Spleen (tissue), 11 donors: Measurements from ENCODE around the gene TRIM32. TPM values are rescaled to one million over a fixed set of nuclear protein-coding genes. Genes with fewer than 3 reads are reported as not detected.

Experiments used
- DNase-seq: peaks from one replicate; pipeline ENCODE4 v3.0.0-alpha.2; 2020
- H3K27ac ChIP-seq, 8 donors: fragments of 200-600 bp; sonication (generic) in 7 of 8; 1 replicate in 4 of 8; 2 replicates in 4 of 8; pipeline versions ENCODE4 v1.5.0 to v1.8.0; 2016 to 2021; ENCODE audit warnings: inconsistent platforms in 4 of 8, mild to moderate bottlenecking in 4 of 8, moderate library complexity in 1 of 8
- H3K27me3 ChIP-seq, 7 donors: fragments of 200-600 bp; sonication (generic) in 6 of 7; replicated peaks in 1 of 7; 1 replicate in 4 of 7; 2 replicates in 3 of 7; pipeline versions ENCODE4 v1.5.0 to v1.8.0; 2016 to 2021; ENCODE audit warnings: inconsistent platforms in 3 of 7, mild to moderate bottlenecking in 1 of 7
- H3K36me3 ChIP-seq, 6 donors: fragments of 200-600 bp; sonication (generic) in 5 of 6; 1 replicate in 4 of 6; 2 replicates in 2 of 6; pipeline versions ENCODE4 v1.5.0 to v1.8.0; 2016 to 2021; ENCODE audit warnings: inconsistent platforms in 2 of 6
- H3K4me1 ChIP-seq, 6 donors: fragments of 200-600 bp; sonication (generic) in 5 of 6; 1 replicate in 3 of 6; 2 replicates in 3 of 6; pipeline versions ENCODE4 v1.5.0 to v1.8.0; 2016 to 2021; ENCODE audit warnings: inconsistent platforms in 3 of 6
- H3K4me3 ChIP-seq, 8 donors: fragments of 200-600 bp; sonication (generic) in 7 of 8; 1 replicate in 4 of 8; 2 replicates in 4 of 8; pipeline versions ENCODE4 v1.5.0 to v1.8.0; 2016 to 2021; ENCODE audit warnings: inconsistent platforms in 4 of 8, mild to moderate bottlenecking in 4 of 8, moderate library complexity in 2 of 8
- H3K9me3 ChIP-seq, 8 donors: fragments of 200-600 bp; sonication (generic) in 7 of 8; 1 replicate in 4 of 8; 2 replicates in 4 of 8; pipeline versions ENCODE4 v1.5.0 to v1.8.0; 2016 to 2021; ENCODE audit warnings: inconsistent platforms in 4 of 8
- POLR2A ChIP-seq, 3 donors: fragments of 450-650 bp; IDR thresholded peaks; one replicate each; pipeline ENCODE4 v1.5.1; 2017; ENCODE audit warnings: antibody characterized with exemption in 3 of 3, mild to moderate bottlenecking in 1 of 3
- POLR2AphosphoS5 ChIP-seq, 3 donors: sonication (generic); formaldehyde crosslinking; IDR thresholded peaks; one replicate each; pipeline ENCODE4 v1.5.1; 2017; ENCODE audit warnings: antibody characterized with exemption in 3 of 3
- WGBS, 5 donors: extraction: QIAGEN DNeasy Blood & Tissue Kit in 3 of 5; methylation state at CpG; one replicate each; pipeline versions ENCODE4 v1.1.5 to v1.1.7; 2013 to 2018; 5-methylcytosine and 5-hydroxymethylcytosine counted together
- intact Hi-C: fragments of 100-400 bp; cut with DNase I; formaldehyde crosslinking; loops from one replicate; pipeline ENCODE4 v1.15.0; 2023; ENCODE audit warnings: low total_unique reads
- polyA plus RNA-seq, 3 donors: library from polyadenylated mRNA; stranded (reverse); fragments of 200-250 nt; gene quantifications; one replicate each; pipeline ENCODE4 v1.2.1, GENCODE V29; 2013
- total RNA-seq, 7 donors: library from RNA; depleted of rRNA in 3 of 7; stranded (reverse); fragments of >200 nt in 3 of 7; fragmentation: NEBNext Ultra II Directional in 4 of 7; extraction: Animal tissue kit (Norgen Biotek cat#: 25700) in 4 of 7; gene quantifications; one replicate each; pipeline versions ENCODE4 v1.1.0 to v1.2.1, GENCODE V29; 2016 to 2021
- TF ChIP-seq, protein P1 (sequence below), 11 experiments: fragments of 200-600 bp in 7 of 11; fragments of 450-650 bp in 4 of 11; sonication (generic) in 4 of 11; IDR thresholded peaks in 8 of 11; conservative IDR thresholded peaks in 3 of 11; 1 replicate in 7 of 11; 2 replicates in 4 of 11; pipeline versions ENCODE4 v1.4.0 to v1.8.0; 2016 to 2021; ENCODE audit warnings: antibody characterized with exemption in 11 of 11, inconsistent platforms in 4 of 11, mild to moderate bottlenecking in 1 of 11
- donor health status: healthy with polysubstance abuse.
- donor health status: DM: no; HTN: no; CAD: no; lungs with moderate emphysema.
- donor health status: DM: no; HTN: no; CAD: no.
- donor health status: Bipolar disorder and iron deficiency.
- donor health status: healthy.
- donor health status: DM: no; HTN: no; CAD: no.
- donor health status: DM: yes; HTN: yes; CAD: no.

TRIM32 gene
- total and polyA plus RNA-seq, 10 donors, result 3.1 to 22.1 (median 17.2) TPM

DNA sequence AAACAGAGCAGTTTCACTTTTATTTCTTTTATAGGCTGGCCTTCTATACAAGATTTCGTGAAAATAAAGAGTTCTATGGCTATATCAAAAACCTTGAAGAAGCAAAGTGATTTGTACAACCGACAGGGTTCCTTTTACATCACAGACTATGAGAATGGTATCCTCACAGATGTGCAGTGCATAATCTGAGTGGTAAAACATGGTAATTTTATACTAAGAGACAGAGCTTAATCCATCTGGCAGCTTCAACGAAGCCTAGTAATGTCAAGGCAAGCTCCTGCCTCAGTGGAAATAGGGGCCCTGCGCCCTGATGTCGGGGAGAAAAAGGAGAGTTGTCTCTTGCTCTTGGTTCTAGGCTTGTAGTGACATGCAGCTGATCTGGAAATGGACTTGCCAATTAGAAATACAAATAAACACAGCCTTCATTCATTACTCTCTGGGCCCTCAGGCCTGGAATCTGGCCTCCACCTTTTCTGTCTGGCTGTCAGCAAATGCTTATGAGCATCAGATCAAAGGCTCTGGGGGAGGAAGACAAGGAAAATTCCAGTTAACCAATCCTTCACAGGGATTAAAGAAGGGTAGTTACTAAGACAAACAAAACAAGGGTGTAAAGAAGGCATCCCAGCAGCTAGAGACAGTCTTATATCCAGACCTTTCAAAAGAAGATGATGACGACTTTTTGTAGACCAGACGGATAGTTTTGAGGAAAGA, 33.6 kb upstream of the TRIM32 start:
- Histone ChIP-seq H3K36me3 (peaks cover 0 to 6% (median 0%) of the 10 kb centered on the region in 6 donors), H3K4me1 (no peaks in the 10 kb centered on the region), H3K9me3 (no peaks in the 10 kb centered on the region), H3K27ac (no peak overlapping the region), H3K27me3 (no peaks in the 10 kb centered on the region), H3K4me3 (no peak overlapping the region)
- 77 to 88% (median 83%) methylated on average over 7 of the region's 7 CpGs for WGBS, 5 donors
- no peak for DNase-seq
- intact Hi-C loops, result no loop called here
- TF ChIP-seq POLR2AphosphoS5 (IDR thresholded peaks at IDR 0.05) (no peak), POLR2A (IDR thresholded peaks at IDR 0.05) (no peak)
- TF ChIP-seq, protein P1, sequence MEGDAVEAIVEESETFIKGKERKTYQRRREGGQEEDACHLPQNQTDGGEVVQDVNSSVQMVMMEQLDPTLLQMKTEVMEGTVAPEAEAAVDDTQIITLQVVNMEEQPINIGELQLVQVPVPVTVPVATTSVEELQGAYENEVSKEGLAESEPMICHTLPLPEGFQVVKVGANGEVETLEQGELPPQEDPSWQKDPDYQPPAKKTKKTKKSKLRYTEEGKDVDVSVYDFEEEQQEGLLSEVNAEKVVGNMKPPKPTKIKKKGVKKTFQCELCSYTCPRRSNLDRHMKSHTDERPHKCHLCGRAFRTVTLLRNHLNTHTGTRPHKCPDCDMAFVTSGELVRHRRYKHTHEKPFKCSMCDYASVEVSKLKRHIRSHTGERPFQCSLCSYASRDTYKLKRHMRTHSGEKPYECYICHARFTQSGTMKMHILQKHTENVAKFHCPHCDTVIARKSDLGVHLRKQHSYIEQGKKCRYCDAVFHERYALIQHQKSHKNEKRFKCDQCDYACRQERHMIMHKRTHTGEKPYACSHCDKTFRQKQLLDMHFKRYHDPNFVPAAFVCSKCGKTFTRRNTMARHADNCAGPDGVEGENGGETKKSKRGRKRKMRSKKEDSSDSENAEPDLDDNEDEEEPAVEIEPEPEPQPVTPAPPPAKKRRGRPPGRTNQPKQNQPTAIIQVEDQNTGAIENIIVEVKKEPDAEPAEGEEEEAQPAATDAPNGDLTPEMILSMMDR (IDR thresholded peaks at IDR 0.05 in 8 of 11, conservative IDR thresholded peaks at IDR 0.05 in 3 of 11), result no peak

DNA sequence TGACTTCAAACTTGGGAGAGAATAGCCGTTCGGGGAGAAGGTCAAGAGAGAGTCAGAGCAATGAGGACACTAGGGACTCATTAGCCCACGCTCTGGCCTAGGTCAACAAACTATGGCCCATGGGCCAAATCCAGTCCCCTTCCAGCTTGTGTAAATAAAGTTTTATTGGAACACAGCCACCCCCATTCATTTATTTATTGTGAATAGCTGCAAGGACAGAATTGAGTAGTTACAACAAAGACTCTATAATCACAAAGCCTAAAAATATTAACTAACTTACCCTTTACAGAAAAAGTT, 33.1 kb upstream of the TRIM32 start:
- Histone ChIP-seq H3K27ac (no peak overlapping the region), H3K36me3 (peaks cover 0 to 6% (median 0%) of the 10 kb centered on the region in 6 donors), H3K4me3 (no peak overlapping the region), H3K9me3 (no peaks in the 10 kb centered on the region), H3K27me3 (no peaks in the 10 kb centered on the region), H3K4me1 (no peaks in the 10 kb centered on the region)
- TF ChIP-seq POLR2AphosphoS5 (IDR thresholded peaks at IDR 0.05) (no peak), POLR2A (IDR thresholded peaks at IDR 0.05) (no peak)
- TF ChIP-seq, protein P1 (IDR thresholded peaks at IDR 0.05 in 8 of 11, conservative IDR thresholded peaks at IDR 0.05 in 3 of 11), result no peak
- intact Hi-C loops, result no loop called here
- DNase-seq, result no peak
- WGBS, 5 donors, result 74 to 98% (median 84%) methylated on average over 3 of the region's 3 CpGs

DNA sequence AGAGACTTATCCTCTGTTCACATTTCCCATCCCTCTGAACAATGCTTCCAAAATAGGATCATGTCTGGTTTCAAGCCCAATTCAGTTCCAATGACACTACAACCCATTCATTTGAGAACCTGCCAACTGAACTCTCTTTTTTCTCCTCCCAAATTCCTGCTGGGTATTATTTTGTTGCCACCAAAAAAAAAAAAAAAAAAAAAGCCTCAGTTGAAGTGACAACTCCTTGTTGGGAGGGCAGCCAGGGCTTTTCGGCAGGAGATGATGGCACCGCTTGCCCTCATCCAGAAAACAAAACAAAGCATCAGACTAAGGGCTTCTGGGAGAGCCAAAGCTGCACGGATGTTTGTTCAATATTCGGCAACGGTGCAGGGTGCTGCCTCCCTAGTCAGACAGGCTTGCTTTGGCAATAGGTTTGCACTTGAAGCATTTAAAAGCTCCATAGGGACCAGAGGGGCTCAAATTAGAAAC, 30.6 kb upstream of the TRIM32 start:
- Histone ChIP-seq H3K4me1 (no peaks in the 10 kb centered on the region), H3K4me3 (no peak overlapping the region), H3K9me3 (no peaks in the 10 kb centered on the region), H3K27ac (no peak overlapping the region), H3K27me3 (no peaks in the 10 kb centered on the region), H3K36me3 (peaks cover 0 to under 1% (median 0%) of the 10 kb centered on the region in 6 donors)
- TF ChIP-seq, protein P1 (IDR thresholded peaks at IDR 0.05 in 8 of 11, conservative IDR thresholded peaks at IDR 0.05 in 3 of 11), result no peak
- no peak for TF ChIP-seq POLR2A (IDR thresholded peaks at IDR 0.05)
- no peak for DNase-seq
- 80 to 89% (median 81%) methylated on average over 5 of the region's 5 CpGs for whole genome bisulfite sequencing, 5 donors
- intact Hi-C loops, result no loop called here

DNA sequence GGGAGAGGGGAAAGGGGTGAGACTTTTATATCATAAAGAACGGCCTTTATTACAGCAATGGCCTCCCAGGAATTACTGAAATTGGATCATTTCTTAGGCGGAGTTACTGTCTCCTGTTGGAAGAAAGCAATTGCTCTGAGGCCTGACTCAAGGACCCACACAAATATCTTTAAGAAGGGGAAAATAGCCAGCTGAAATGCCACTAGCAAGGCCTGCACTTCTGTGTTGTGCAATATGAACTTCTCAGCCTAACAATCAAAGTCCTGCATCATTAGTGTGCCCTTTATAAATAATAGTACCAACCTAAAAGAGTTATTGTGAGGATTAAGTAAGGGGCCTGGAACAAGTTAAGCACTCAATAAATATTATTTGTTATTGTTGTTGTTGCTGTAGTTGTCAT, 30.1 kb upstream of the TRIM32 start:
- H3K27ac ChIP-seq, result no peak overlapping the region
- intact Hi-C loops, result no loop called here
- no peak for DNase-seq

More for the DNA sequence above, 30.1 kb upstream of the TRIM32 start:
- TF ChIP-seq POLR2AphosphoS5 (IDR thresholded peaks at IDR 0.05) (no peak), POLR2A (IDR thresholded peaks at IDR 0.05) (no peak)
- TF ChIP-seq, protein P1 (IDR thresholded peaks at IDR 0.05 in 8 of 11, conservative IDR thresholded peaks at IDR 0.05 in 3 of 11), result no peak
- Histone ChIP-seq H3K27me3 (no peaks in the 10 kb centered on the region), H3K36me3 (no peaks in the 10 kb centered on the region), H3K4me1 (no peaks in the 10 kb centered on the region), H3K4me3 (no peak overlapping the region), H3K9me3 (no peaks in the 10 kb centered on the region)
- 78 to 92% (median 79%) methylated on average over 2 of the region's 2 CpGs for WGBS, 5 donors
